B cell (primary cell): Measurements from ENCODE around the gene IL15. TPM values are rescaled to one million over a fixed set of nuclear protein-coding genes. Genes with fewer than 3 reads are reported as not detected.

Experiments used
- ATAC-seq: fragments of 200-7000 bp; cut with Tn5 transposase; one replicate; pipeline ENCODE4 v1.10.0; 2021; ENCODE audit warnings: low read depth, mild to moderate bottlenecking, moderate number of reproducible peaks, moderate library complexity
- CTCF ChIA-PET: fragments of 350-600 bp; sonication (Branson Sonifier 250); formaldehyde crosslinking; loops from one replicate; lab custom pipeline; 2021; ENCODE audit warnings: antibody characterized with exemption, inconsistent platforms; lab: Charles Lee
- POLR2A ChIA-PET: fragments of 350-600 bp; sonication (Branson Sonifier 250); formaldehyde crosslinking; loops from one replicate; lab custom pipeline; 2021; ENCODE audit warnings: antibody characterized with exemption; lab: Charles Lee
- DNase-seq: peaks from one replicate; pipeline ENCODE4 v3.0.0; 2013
- H2AFZ ChIP-seq: 2 replicates; pipeline ENCODE4 v1.6.1; 2012; ENCODE audit warnings: mild to moderate bottlenecking, low read depth, low read length; ENCODE audit not compliant: insufficient read depth, poor library complexity, severe bottlenecking
- H3K27ac ChIP-seq, 2 donors: 1 replicate in 1 of 2; 2 replicates in 1 of 2; pipeline ENCODE4 v1.5.1; 2012 to 2013; ENCODE audit warnings: low read length in 2 of 2, mild to moderate bottlenecking in 2 of 2, moderate library complexity in 1 of 2
- H3K27me3 ChIP-seq, 4 experiments: fragments of 200-600 bp in 1 of 4; sonication (generic) in 1 of 4; replicated peaks in 1 of 4; 1 replicate in 2 of 4; 2 replicates in 2 of 4; pipeline versions ENCODE4 v1.6.1 to v1.7.0; 2013 to 2016; ENCODE audit warnings: low read length in 3 of 4, mild to moderate bottlenecking in 2 of 4, mixed read lengths in 1 of 4, moderate library complexity in 1 of 4; ENCODE audit not compliant: insufficient read depth in 4 of 4, control insufficient read depth in 3 of 4; ENCODE audit errors: control extremely low read depth in 1 of 4
- H3K36me3 ChIP-seq, 2 experiments: replicated peaks in 1 of 2; 1 replicate in 1 of 2; 2 replicates in 1 of 2; pipeline versions ENCODE4 v1.6.1 to v1.7.1; 2013; ENCODE audit warnings: low read length in 1 of 2; ENCODE audit not compliant: insufficient read depth in 2 of 2, control insufficient read depth in 1 of 2; ENCODE audit errors: control extremely low read depth in 1 of 2, extremely low read depth in 1 of 2
- H3K4me1 ChIP-seq, 2 donors: fragments of 200-600 bp in 1 of 2; sonication (generic) in 1 of 2; 1 replicate in 1 of 2; 2 replicates in 1 of 2; pipeline versions ENCODE4 v1.5.1 to v1.6.1; 2013 to 2017; ENCODE audit warnings: low read length in 2 of 2; ENCODE audit not compliant: control insufficient read depth in 2 of 2, insufficient read depth in 2 of 2
- H3K4me2 ChIP-seq: replicated peaks from 2 replicates; pipeline ENCODE3; 2012; ENCODE audit warnings: mild to moderate bottlenecking, low read depth, low read length; ENCODE audit not compliant: poor library complexity, severe bottlenecking
- H3K4me3 ChIP-seq, 5 experiments: fragments of 200-600 bp in 1 of 5; sonication (generic) in 1 of 5; 1 replicate in 3 of 5; 2 replicates in 2 of 5; pipeline versions ENCODE4 v1.5.1 to v1.7.0; 2011 to 2016; ENCODE audit warnings: low read length in 4 of 5, mild to moderate bottlenecking in 4 of 5, low read depth in 2 of 5, control low read depth in 1 of 5, moderate library complexity in 1 of 5; ENCODE audit not compliant: insufficient read depth in 1 of 5; ENCODE audit errors: control extremely low read depth in 1 of 5, extremely low read depth in 1 of 5
- H3K79me2 ChIP-seq: fragments of 200-600 bp; sonication (generic); one replicate; pipeline ENCODE4 v1.6.0; 2016; ENCODE audit warnings: low read length; ENCODE audit not compliant: control insufficient read depth, insufficient read depth
- H3K9ac ChIP-seq: fragments of 200-600 bp; sonication (generic); 2 replicates; pipeline ENCODE4 v1.6.1; 2017; ENCODE audit warnings: mild to moderate bottlenecking, low read length, moderate library complexity
- H3K9me3 ChIP-seq, 3 donors: one replicate each; pipeline versions ENCODE4 v1.6.1 to v1.7.1; 2013; ENCODE audit warnings: low read length in 2 of 3; ENCODE audit not compliant: control insufficient read depth in 2 of 3, insufficient read depth in 1 of 3; ENCODE audit errors: control extremely low read depth in 1 of 3
- H4K20me1 ChIP-seq: 2 replicates; pipeline ENCODE4 v1.6.0; 2012; ENCODE audit warnings: mild to moderate bottlenecking, low read length; ENCODE audit not compliant: insufficient read depth, control insufficient read depth, poor library complexity, severe bottlenecking
- H3K27ac Mint-ChIP-seq: one replicate; pipeline ENCODE4 v1.8.0; 2021; ENCODE audit warnings: mixed read lengths
- H3K27me3 Mint-ChIP-seq: one replicate; pipeline ENCODE4 v1.8.0; 2021; ENCODE audit warnings: mixed read lengths
- H3K4me1 Mint-ChIP-seq: one replicate; pipeline ENCODE4 v1.8.0; 2021; ENCODE audit warnings: mixed read lengths
- H3K4me3 Mint-ChIP-seq: one replicate; pipeline ENCODE4 v1.8.0; 2021; ENCODE audit warnings: mixed read lengths
- H3K9me3 Mint-ChIP-seq: one replicate; pipeline ENCODE4 v1.8.0; 2022; ENCODE audit warnings: mixed read lengths; ENCODE audit not compliant: insufficient read depth
- EZH2 ChIP-seq: IDR thresholded peaks from 2 replicates; pipeline ENCODE4 v1.6.1; 2012; ENCODE audit warnings: borderline replicate concordance, low read depth, mild to moderate bottlenecking, moderate library complexity, low read length; ENCODE audit not compliant: insufficient read depth, poor library complexity, severe bottlenecking
- WGBS: methylation state at CpG from one replicate; pipeline ENCODE4 v1.1.5; 2013; ENCODE audit warnings: missing lambda C conversion rate; ENCODE audit not compliant: insufficient coverage; 5-methylcytosine and 5-hydroxymethylcytosine counted together
- intact Hi-C: fragments of 100-400 bp; cut with micrococcal nuclease; formaldehyde crosslinking; loops from one replicate; pipeline ENCODE4 v1.10.0; 2022
- polyA plus RNA-seq: library from polyadenylated mRNA; depleted of rRNA; stranded (reverse); fragments of >200 nt; gene quantifications from 2 replicates; pipeline ENCODE4 v1.2.3, GENCODE V29; 2012
- total RNA-seq, 2 donors: library from RNA; stranded (reverse); fragments of 120-200 nt in 1 of 2; gene quantifications; 1 replicate in 1 of 2; 2 replicates in 1 of 2; pipeline versions ENCODE4 v1.2.3 to v1.2.4, GENCODE V29; 2013 to 2022
- TF ChIP-seq, protein P1 (sequence below): fragments of 200-600 bp; IDR thresholded peaks from one replicate; pipeline ENCODE4 v1.8.0; 2022; ENCODE audit warnings: antibody characterized with exemption, mild to moderate bottlenecking

Gene IL15
- total and polyA plus RNA-seq, 2 donors (not counting 1 experiment from before 2014, with no cell fraction given), result 6.1 to 11.5 TPM

DNA sequence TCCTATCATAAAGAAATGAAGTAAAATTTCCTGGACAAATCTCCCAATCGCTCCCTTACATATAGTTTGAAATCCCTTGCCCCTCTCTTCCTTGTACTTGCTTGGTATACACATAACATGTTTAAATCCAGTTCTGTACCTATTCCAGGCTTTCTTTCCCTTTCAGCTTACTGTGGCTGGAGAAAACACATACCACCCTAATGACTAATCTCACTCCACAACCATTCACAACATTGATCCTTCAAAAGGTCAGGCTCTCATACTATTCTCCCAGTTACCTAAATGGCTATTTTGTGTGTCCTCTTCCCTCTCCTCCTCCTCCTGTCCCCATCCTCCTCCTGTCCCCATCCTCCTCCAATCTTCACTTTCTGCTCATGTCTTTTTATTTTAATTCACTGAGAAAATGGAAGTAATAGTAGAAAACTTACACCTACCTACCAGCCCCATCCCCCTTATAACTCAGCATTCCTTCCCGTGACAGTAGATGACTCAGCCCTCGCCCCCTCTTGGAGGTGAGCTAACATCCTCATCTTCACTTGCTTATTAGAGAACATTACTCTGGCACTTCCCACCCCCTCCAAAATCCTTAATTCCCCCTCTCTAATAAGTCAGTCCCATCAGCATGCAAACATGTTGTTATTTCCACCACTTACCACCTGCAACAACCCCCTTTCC lies 77.5 kb downstream of the IL15 start:
- H3K9me3 ChIP-seq, result peaks cover 0 to 14% (median 0%) of the 10 kb centered on the region in 3 donors
- H3K27ac ChIP-seq, result no peak overlapping the region
- Mint-ChIP-seq H3K27ac (no peak overlapping the region), H3K4me3 (no peak overlapping the region), H3K4me1 (no peaks in the 10 kb centered on the region), H3K27me3 (no peaks in the 10 kb centered on the region), H3K9me3 (peaks cover 5% of the 10 kb centered on the region)
- no peak for TF ChIP-seq EZH2
- TF ChIP-seq, protein P1, sequence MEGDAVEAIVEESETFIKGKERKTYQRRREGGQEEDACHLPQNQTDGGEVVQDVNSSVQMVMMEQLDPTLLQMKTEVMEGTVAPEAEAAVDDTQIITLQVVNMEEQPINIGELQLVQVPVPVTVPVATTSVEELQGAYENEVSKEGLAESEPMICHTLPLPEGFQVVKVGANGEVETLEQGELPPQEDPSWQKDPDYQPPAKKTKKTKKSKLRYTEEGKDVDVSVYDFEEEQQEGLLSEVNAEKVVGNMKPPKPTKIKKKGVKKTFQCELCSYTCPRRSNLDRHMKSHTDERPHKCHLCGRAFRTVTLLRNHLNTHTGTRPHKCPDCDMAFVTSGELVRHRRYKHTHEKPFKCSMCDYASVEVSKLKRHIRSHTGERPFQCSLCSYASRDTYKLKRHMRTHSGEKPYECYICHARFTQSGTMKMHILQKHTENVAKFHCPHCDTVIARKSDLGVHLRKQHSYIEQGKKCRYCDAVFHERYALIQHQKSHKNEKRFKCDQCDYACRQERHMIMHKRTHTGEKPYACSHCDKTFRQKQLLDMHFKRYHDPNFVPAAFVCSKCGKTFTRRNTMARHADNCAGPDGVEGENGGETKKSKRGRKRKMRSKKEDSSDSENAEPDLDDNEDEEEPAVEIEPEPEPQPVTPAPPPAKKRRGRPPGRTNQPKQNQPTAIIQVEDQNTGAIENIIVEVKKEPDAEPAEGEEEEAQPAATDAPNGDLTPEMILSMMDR, result no peak
- DNase-seq (no peak), ATAC-seq (no peak)
- H3K36me3 ChIP-seq, result no peaks in the 10 kb centered on the region
- ChIA-PET POLR2A (no interaction called here), CTCF (interaction anchor here (2.6 kb wide), 1 partner anchor 366 kb away, joined by 14 read pairs; no protein-coding TSS in a partner anchor)
- H4K20me1 ChIP-seq, result no peaks in the 10 kb centered on the region
- H3K27me3 ChIP-seq, result no peaks in the 10 kb centered on the region
- intact Hi-C loops, result no loop called here
- H3K79me2 ChIP-seq, result peaks cover 10% of the 10 kb centered on the region
- no peak overlapping the region for H3K9ac ChIP-seq
- WGBS, result 75% methylated on average over 3 of the region's 3 CpGs
- no peak overlapping the region for H2AFZ ChIP-seq
- H3K4me3 ChIP-seq, result no peak overlapping the region
- H3K4me2 ChIP-seq, result no peak overlapping the region
- H3K4me1 ChIP-seq, result no peaks in the 10 kb centered on the region

GRCh38 chr4:141719585-141719984 lies 83.2 kb downstream of the IL15 start:
- Histone ChIP-seq H3K9ac (no peak overlapping the region), H3K79me2 (no peaks in the 10 kb centered on the region), H3K9me3 (peaks cover 0 to 14% (median 1%) of the 10 kb centered on the region in 3 donors), H3K4me1 (no peaks in the 10 kb centered on the region), H3K4me2 (no peak overlapping the region), H2AFZ (no peak overlapping the region), H4K20me1 (no peaks in the 10 kb centered on the region), H3K36me3 (peaks cover 0 to 2% of the 10 kb centered on the region in 2 experiments), H3K27me3 (no peaks in the 10 kb centered on the region), H3K4me3 (no peak overlapping the region), H3K27ac (no peak overlapping the region)
- CTCF ChIA-PET, result no interaction called here
- ATAC-seq (no peak), DNase-seq (no peak)
- POLR2A ChIA-PET, result no interaction called here
- intact Hi-C loops, result no loop called here
- no CpG with 5 or more reads among the region's 1 CpG for WGBS
- no peaks in the 10 kb centered on the region for H3K27me3 Mint-ChIP-seq
- H3K27ac Mint-ChIP-seq, result no peak overlapping the region
- no peak for TF ChIP-seq EZH2
- TF ChIP-seq, protein P1, result no peak
- H3K9me3 Mint-ChIP-seq, result peaks cover 5% of the 10 kb centered on the region
- H3K4me3 Mint-ChIP-seq, result no peak overlapping the region
- no peaks in the 10 kb centered on the region for H3K4me1 Mint-ChIP-seq
